ENCODE measurements around the gene SNRPD3.

Gene SNRPD3

GRCh38 chr22:24535348-24535747 lies 20.5 kb upstream of the SNRPD3 start:
- FAIRE-seq (no peak), DNase-seq (ENCODE audit: insufficient read length, low spot score) (no peak)
- TF ChIP-seq CTCF (IDR thresholded peaks at IDR 0.05; ENCODE audit: insufficient read depth, missing control alignments): no peak

- no peak for FAIRE-seq
- no peak for DNase-seq (ENCODE audit: insufficient read length, low spot score)
- no peak for TF ChIP-seq CTCF (IDR thresholded peaks at IDR 0.05; ENCODE audit: insufficient read depth, missing control alignments)
These were observed 19.7 kb upstream of the SNRPD3 start for GRCh38 chr22:24536089-24536488.

GRCh38 chr22:24540470-24540869 lies 15.3 kb upstream of the SNRPD3 start:
- DNase-seq (ENCODE audit: insufficient read length, low spot score) (no peak), FAIRE-seq (no peak)
- TF ChIP-seq CTCF (IDR thresholded peaks at IDR 0.05; ENCODE audit: insufficient read depth, missing control alignments): no peak

- DNase-seq (ENCODE audit: insufficient read length, low spot score) (no peak), FAIRE-seq (no peak)
- no peak for TF ChIP-seq CTCF (IDR thresholded peaks at IDR 0.05; ENCODE audit: insufficient read depth, missing control alignments)
These were observed 13.9 kb upstream of the SNRPD3 start for GRCh38 chr22:24541681-24542515.

- FAIRE-seq (no peak), DNase-seq (ENCODE audit: insufficient read length, low spot score) (no peak)
- TF ChIP-seq CTCF (IDR thresholded peaks at IDR 0.05; ENCODE audit: insufficient read depth, missing control alignments): no peak
These were observed 13.2 kb upstream of the SNRPD3 start for GRCh38 chr22:24542641-24543040.

GRCh38 chr22:24543185-24543601 lies 12.6 kb upstream of the SNRPD3 start:
- no peak for DNase-seq (ENCODE audit: insufficient read length, low spot score)
- no peak for TF ChIP-seq CTCF (IDR thresholded peaks at IDR 0.05; ENCODE audit: insufficient read depth, missing control alignments)
- no peak for FAIRE-seq

- FAIRE-seq (no peak), DNase-seq (ENCODE audit: insufficient read length, low spot score) (no peak)
- no peak for TF ChIP-seq CTCF (IDR thresholded peaks at IDR 0.05; ENCODE audit: insufficient read depth, missing control alignments)
These were observed 12.0 kb upstream of the SNRPD3 start for GRCh38 chr22:24543679-24544243.

All from D721Med (cell line).